Ishikawa (cell line): ENCODE data around the gene SYNDIG1L.

Source experiments
- CEBPB ChIP-seq: IDR thresholded peaks from 2 replicates; pipeline ENCODE4 v1.6.1; 2012
- EP300 ChIP-seq: IDR thresholded peaks from 2 replicates; pipeline ENCODE4 v1.6.1; 2012; ENCODE audit warnings: borderline replicate concordance
- NFIC ChIP-seq: IDR thresholded peaks from 2 replicates; pipeline ENCODE4 v1.6.1; 2012
- REST ChIP-seq: IDR thresholded peaks from 2 replicates; pipeline ENCODE4 v1.6.1; 2012; ENCODE audit warnings: low read depth, mild to moderate bottlenecking
- TAF1 ChIP-seq: IDR thresholded peaks from 2 replicates; pipeline ENCODE4 v1.6.1; 2012; ENCODE audit warnings: low read depth, mild to moderate bottlenecking
- TCF12 ChIP-seq: IDR thresholded peaks from 2 replicates; pipeline ENCODE4 v1.6.1; 2012; ENCODE audit warnings: low read depth
- YY1 ChIP-seq: IDR thresholded peaks from 2 replicates; pipeline ENCODE4 v1.6.1; 2012; ENCODE audit warnings: low read depth

GRCh38 chr14:74425525-74426201 is 347 bp downstream of the SYNDIG1L start:
- no peak for TF ChIP-seq CEBPB
- no peak for TF ChIP-seq TAF1
- no peak for TF ChIP-seq YY1
- no peak for TF ChIP-seq NFIC
- peak; percentile 85 for TF ChIP-seq REST
- TF ChIP-seq TCF12 = no peak
- 0 out of 2 replicates have a peak, but pooled peaks have one; percentile 13 for TF ChIP-seq EP300
